Ecto neural progenitor cell (in vitro differentiated cells): ENCODE measurements around the gene FRMPD2.
"Not testable (repeated sequence)": the region's sequence is repeated elsewhere in the genome, so short reads cannot be mapped to it uniquely, and the experiment has no call there.

ENCODE experiments used
- DNase-seq: peaks from one replicate; pipeline ENCODE4 v3.0.0-alpha.2; 2018; ENCODE audit warnings: low spot score

FRMPD2 gene

GRCh38 chr10:48251152-48251524 is 23.4 kb downstream of the FRMPD2 start:
- DNase-seq, result peak; percentile 27

GRCh38 chr10:48249763-48250351 is 24.6 kb downstream of the FRMPD2 start:
- DNase-seq, result peak; percentile 32

- peak; percentile 26 for DNase-seq
Observed at GRCh38 chr10:48249004-48249762, 25.3 kb downstream of the FRMPD2 start.

- no peak for DNase-seq
Observed at GRCh38 chr10:48248462-48248861, 26.0 kb downstream of the FRMPD2 start.

- peak; percentile 40 for DNase-seq
Observed at GRCh38 chr10:48247680-48248079, 26.8 kb downstream of the FRMPD2 start.

GRCh38 chr10:48246501-48246900 is 28.0 kb downstream of the FRMPD2 start:
- peak; percentile 21 for DNase-seq

GRCh38 chr10:48245977-48246376 is 28.5 kb downstream of the FRMPD2 start:
- no peak for DNase-seq

GRCh38 chr10:48243921-48244320 is 30.6 kb downstream of the FRMPD2 start:
- not testable (repeated sequence) for DNase-seq

GRCh38 chr10:48243487-48243886 is 31.0 kb downstream of the FRMPD2 start:
- peak; percentile 24 for DNase-seq

GRCh38 chr10:48242171-48242904 is 32.2 kb downstream of the FRMPD2 start:
- DNase-seq, result peak; percentile 41

- DNase-seq, result no peak
Observed at GRCh38 chr10:48241332-48241731, 33.2 kb downstream of the FRMPD2 start.

- DNase-seq, result peak; percentile 12
Observed at GRCh38 chr10:48240196-48240595, 34.3 kb downstream of the FRMPD2 start.

GRCh38 chr10:48239618-48240017 is 34.9 kb downstream of the FRMPD2 start:
- DNase-seq, result no peak

GRCh38 chr10:48238826-48239520 is 35.5 kb downstream of the FRMPD2 start:
- peak; percentile 20 for DNase-seq

GRCh38 chr10:48237259-48238250 is 36.9 kb downstream of the FRMPD2 start:
- peak; percentile 22 for DNase-seq

GRCh38 chr10:48236199-48236621 is 38.3 kb downstream of the FRMPD2 start:
- DNase-seq, result peak; percentile 27

- peak; percentile 37 for DNase-seq
Observed at GRCh38 chr10:48235501-48235900, 39.0 kb downstream of the FRMPD2 start.

- DNase-seq, result peak; percentile 20
Observed at GRCh38 chr10:48234787-48235186, 39.7 kb downstream of the FRMPD2 start.

GRCh38 chr10:48234295-48234694 is 40.2 kb downstream of the FRMPD2 start:
- DNase-seq, result peak; percentile 15

GRCh38 chr10:48233559-48234005 is 40.9 kb downstream of the FRMPD2 start:
- DNase-seq, result peak; percentile 32
